Stimulated activated CD4-positive, alpha-beta T cell treated with anti-CD3 and anti-CD28 coated beads, TNF-alpha, amount 100 ng/mL, for 48 hours (primary cell): Measurements from ENCODE around the gene INHBB.
"Not testable (repeated sequence)": the region's sequence is repeated elsewhere in the genome, so short reads cannot be mapped to it uniquely, and the experiment has no call there.

ENCODE experiments used
- DNase-seq, 3 donors: peaks; one replicate each; pipeline ENCODE4 v3.0.0-alpha.2; 2020; ENCODE audit warnings: low read depth in 3 of 3

Gene INHBB

DNA sequence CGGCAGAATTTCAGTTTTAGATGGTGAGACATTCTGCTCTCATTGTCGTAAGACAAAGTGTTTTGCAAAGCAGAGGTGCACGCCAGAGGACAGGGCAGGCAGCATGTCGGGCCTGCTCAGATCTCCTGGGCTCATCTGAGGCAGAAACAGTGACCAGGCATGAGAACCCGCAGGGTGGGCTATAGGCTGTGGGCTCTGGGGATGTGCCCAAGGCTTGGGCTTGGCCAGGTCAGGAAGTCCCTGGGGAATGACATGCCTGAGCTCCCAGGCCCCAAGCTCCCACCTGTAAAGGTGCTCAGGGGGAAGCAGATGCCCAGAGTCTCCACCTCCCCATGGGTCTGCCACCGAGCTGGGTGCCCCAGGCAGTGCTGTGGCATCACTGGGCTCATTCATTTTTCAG is 35.3 kb downstream of the INHBB start:
- no peak for DNase-seq

DNA sequence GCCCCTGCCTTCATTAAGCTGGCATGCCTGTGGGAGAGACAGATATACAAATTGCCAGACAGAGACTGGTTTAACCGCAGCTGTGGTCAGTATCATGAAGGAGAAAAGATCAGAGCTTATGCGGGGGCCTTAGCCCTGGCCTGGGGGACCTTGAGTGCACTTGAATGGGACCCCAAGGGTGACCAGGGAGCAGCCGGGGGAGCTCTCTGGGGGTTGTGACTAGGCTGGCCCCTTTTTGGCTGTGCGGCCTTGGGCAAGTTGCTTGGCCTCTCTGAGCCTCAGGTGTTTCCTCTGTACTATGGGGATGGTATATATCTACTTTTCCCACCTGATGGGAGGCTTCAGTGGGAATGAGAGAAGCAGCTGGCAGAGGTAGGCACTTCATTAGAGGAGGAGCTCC is 35.7 kb downstream of the INHBB start:
- no peak for DNase-seq

DNA sequence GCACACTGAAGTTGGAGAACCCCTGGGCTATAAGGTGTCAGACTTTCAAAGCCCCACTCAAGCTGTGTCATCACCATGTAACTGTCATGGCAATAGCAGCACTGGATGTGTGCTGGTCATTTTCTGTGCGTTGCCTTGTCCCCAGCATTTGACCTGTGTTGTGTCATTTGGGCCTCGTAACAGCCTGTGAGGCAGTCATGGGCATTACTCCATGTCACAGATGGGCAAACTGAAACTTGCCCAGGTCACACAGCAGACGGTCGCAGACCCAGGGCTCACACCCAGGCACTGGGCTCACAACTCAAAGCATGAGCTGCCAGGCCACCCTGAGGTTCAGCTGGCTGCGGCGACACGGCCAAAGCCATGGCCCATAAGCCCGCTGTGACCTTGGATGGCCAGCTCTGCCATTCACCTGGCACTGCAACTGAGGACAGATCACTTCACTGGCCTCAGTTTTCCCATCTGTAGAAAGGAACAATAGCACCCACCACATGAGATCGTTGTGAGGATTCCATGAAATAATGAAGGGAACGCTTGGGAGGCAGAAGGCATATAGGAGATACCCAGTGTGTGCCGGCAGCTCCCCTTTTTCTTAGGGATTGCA is 36.7 kb downstream of the INHBB start:
- no peak for DNase-seq

DNA sequence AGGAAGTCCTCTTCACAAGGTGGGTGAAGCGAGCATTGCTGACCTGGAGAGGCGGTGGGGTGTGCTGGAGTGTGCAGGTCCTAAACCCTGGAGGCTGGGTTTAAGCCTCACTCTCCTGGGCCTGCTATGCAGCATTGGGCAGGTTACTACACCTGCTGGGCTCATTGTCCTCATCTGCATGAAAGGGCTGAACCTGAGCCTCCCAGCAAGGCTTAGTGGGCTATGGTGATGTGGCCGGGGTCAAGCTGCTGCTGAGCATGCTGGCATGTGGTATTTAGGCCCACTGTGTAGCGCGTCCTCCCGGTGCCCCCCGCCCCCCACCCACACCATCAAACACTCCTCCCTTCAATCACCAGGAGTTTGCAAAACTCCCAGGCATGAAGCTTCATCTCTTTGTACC is 37.3 kb downstream of the INHBB start:
- DNase-seq, result no peak

DNA sequence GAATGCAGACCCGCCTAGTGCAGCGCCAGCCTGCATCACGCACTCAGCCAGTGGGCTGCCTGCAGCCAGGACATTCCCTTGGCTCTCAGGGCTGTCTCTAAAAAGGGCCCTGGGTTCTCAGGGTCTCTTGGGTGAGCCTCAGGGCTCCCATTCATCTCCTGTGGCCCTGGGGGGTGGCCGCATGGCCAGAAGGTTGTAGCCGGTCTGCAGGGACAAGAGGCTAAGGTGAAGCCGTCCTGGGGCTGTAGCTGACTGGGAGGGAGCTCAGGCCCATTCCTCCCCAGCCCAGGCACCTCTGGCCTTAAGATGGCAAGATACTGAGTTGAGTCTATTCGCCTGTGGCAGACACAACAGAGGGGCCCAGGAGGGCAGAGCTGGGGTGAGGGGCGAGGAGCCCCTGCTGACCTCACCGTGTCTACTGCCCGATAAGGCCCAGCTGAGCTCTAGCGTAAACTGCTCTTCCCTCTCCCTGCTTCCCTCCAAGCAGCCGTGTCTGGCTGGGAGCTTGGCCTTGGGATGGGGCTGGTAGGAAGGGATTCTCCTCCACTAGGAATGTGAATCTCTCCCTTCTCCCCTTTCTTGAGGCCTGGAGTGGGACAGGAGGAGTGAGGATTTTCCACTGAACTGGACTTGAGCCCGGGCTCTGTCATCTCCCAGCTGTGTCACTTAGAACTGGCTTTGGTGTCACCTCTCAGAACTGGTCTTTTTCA is 37.9 kb downstream of the INHBB start:
- DNase-seq, result no peak

DNA sequence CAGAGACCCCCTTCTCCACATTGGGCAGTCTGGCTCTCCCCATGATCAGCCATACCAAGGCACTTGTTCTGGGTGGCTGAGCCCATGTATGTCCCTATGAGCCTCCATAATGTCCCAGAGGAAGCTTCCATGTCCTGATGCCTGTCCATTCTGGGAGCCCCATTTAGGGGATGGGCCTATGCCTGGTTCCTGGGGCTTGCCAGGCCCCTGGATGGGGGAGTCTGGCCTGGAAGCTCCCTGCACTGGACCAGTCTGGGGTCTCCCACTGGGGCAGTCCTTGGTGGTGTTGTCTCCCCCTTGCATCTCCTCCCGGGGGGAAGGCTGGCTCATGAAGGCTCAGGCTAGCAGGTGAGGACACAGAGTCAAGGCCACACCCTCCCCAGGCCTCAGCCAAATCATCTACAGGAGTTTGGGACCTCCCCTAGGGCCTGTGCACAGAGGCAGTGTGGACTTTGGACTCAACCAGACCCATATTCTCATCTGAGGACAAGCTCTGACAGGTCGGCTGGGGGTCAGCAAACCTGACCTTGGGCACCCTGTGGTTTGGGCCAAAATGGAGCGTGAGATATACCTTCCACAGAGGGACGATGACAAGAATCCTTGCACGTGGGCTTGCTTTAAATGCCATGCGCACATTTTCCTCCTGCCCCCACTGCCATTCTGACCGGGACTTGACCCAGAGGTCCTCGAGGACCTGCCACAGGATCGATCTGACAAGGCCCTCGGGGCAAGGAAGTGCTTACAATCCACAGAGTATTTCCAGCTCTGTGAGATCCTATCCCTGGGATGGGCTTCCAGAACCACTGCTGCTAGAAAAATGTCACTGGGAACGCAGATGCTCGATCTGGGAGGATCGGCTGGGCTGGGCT is 38.8 kb downstream of the INHBB start:
- no peak for DNase-seq

DNA sequence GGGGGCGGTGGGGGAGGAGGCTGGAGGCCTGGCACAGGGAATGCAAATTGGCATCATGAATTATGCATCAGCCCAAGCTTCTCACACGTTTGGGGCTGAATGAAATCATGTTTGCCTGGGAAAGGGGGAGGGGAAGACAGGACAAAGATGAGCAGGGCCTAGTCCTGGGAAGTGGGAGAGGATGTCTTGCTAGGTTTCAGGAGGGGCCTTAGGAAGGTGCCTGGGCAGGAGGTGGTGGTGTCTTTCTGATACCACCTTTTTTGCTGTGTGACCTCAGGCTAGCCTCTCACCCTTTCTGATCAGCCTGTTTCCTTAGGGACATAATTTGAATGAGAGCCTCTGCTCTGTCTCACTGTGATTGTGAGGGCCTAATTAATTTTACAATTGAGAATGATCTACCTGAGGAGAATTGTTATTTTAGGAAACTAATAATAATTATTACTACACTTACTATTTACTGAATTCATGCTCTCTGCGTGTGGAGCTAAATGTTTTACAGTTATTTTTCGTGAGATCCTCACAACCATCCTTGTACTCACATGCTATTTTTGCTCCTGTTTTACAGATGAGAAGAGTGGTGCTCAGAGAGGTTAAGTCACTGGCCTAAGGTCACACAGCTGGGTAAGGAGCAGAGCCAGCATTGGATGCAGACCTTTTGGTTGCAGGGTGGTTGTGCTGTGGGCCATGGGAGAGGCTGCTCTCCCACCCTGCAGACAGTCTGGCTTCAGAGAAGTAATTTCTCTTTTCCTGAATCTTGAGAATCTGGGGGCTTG is 39.6 kb downstream of the INHBB start:
- DNase-seq, result no peak

DNA sequence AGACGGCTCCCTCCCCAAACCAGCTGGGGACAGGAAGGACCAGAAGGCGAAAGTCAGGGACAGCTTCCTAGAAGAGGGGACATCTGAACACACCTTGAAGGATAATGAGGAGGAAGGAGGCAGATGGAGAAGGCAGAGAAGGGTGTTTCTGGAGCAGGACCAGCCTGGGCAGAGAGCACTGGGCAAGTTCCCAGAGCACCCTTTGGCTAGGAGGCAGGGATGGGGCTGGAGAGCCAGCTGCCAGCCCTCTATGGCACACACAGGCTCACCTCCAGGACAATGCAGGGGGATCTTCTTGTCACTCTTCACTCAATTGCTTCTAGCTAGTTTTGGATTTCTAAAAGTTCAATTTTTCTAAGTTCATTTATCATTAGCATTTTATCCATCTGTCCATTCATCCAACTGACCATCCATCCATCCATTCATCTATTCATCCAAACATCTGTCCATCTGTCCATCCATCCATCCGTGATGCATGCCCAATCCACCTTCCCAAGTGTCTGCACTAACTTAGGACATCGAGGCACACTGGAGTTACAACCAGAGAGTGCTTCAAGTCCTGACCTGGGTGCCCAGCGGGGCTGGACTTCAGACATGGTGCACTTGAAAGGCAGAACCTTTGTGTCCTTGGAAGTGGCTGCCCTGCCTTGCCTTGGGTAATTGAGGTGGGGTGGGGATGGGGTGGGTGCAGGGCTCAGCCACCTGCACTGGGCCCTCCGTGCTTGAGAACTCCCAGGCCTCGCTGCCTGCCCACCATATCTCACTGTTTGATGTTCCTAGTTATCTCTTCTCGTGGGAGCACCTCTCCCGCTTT is 42.5 kb downstream of the INHBB start:
- DNase-seq, result no peak

DNA sequence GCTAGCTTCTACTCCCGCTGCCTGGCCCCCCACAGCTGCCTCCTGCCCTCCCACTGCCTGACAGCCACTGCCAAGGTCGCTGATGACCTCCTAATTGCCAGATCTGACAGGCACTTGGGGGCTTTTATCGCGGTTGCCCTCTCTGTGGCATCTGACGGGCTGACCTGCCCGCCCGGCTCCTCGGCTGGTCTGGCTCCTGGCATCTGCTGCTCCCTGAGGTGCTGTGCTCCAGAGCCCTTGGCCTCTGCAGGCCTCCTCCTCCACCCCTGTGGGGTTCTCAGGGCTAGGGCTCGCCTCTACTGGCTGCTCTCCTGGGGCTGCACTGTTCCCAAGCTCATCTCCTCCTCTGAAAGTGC is 43.1 kb downstream of the INHBB start:
- no peak for DNase-seq

DNA sequence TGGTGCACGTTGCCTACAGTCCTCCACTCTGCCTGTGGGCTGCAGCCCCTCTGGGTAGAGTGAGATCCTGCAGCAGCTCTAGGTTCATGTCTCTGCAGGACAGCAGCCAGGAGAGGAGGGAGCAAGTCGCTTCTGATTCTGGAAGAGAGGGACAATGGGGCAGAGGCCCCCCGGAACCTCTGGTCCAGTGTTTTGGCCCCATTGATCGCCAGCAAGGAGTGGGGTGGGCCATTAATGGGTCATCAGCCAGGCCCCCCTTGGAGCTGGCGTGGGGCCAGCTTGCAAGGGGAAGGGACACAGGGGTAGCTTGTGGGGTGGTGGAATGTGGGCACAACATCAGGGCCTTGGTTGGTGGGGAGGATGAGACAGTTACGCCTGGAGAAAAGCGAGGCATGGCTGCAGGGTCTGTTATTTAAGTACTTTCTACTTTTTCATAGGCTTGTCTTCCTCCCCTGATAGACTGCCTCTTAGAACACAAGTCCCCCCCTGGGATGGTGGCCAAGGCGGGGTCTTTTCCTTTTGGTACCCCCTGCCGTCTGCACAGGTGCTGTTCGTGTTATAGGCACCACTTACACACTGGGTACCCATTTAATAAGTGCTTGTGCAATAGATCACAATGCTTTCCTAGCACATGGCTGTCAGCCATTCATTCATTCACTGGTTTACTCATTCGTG is 44.6 kb downstream of the INHBB start:
- DNase-seq, result no peak

DNA sequence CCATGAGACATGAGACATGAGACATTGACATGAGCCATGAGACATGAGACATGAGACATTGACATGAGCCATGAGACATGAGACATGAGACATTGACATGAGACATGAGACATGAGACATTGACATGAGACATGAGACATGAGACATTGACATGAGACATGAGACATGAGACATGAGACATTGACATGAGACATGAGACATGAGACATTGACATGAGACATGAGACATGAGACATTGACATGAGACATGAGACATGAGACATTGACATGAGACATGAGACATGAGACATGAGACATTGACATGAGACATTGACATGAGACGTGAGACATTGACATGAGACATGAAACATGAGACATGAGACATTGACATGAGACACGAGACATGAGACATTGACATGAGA is 45.4 kb downstream of the INHBB start:
- DNase-seq, result not testable (repeated sequence)

DNA sequence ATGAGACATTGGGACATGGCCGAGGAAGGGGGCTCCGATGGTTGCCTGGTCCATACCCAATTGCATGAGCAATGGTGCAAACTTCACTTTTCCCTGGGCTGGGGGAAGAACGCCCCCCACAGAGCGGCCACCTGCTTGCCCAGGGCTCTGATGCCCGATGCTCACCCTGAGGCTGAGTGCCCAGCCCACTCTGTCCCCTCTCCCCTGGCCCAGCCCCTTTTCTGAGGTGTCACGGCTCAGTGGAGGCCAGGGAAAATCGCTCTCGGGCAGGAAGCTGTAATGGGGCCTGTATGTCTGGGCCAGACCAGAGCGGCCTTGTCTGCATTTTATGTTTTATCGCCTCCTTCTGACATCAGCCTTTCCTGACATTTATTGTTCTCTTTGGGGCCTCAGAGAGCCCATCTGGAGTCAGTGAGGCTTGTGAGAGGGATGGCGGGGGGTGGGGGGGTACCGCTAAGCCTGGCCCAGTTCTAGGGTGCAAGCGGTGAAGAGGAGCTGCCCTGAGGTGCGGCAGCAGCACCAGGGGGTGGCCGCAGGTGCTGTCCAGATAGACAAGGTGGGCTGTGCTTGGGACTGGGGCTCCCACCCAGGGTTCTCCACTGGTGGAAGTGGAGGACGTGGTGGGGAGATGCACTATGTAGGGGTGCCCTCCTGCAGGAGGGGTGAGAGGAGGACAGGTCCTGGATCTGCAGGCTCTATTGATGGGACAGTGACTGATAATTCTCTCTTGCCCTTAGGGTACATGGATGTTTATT is 46.2 kb downstream of the INHBB start:
- no peak for DNase-seq

DNA sequence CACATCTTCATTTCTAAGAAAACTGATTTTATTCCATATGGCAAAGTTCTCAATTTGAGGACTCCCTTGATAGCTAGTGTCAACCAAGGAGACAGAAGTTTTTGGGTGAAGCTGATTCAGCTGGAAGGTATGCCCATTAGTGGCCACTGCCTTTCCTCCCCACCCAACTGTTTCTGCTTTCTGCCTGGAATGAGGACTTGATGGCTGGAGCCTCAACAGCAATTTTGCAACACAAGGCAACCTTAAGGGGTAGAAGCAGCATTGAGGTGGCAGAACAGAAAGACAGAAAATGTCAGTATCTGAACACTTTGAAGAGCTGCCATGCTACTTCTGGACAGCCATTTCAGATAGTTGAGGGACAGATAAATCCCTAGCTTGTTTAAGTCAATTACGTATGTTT is 47.0 kb downstream of the INHBB start:
- no peak for DNase-seq

DNA sequence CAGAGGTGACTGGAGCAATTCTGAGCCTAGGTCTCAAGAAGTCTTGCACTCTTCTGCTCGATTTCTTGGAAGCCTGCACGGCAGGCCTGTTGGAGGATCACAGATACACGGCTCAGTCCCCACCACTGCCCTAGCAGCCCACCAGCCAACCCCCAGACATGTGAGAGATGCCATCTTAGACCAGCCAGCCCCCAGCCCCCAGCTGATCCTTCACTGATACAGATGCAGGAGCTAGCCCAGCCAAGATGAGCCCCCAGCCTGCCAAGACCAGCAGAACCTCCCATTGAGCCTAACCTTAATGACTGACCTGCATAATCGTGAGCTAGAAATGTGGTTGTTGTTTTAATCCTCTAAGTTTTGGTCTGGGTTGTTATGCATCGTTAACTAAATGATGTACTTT is 47.5 kb downstream of the INHBB start:
- no peak for DNase-seq

DNA sequence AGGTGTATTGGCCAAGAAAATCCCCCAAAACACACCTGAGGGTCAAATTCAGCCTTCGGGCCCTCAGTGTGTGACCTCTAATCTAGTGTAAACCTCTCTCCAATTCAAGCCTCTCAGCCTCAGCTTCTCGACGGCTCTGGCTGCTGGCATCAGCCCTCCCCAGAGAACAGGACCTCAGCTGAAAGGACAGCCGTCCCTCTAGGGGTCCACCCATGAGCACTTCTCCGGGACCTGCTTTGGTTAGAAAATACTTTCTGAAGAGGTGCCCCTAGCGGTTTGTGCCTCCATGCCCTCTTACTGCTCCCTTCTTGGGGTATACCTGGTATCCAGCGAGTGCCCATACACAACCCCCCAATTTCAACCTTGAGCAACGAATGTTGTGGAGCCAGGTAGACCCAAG is 48.8 kb downstream of the INHBB start:
- no peak for DNase-seq

DNA sequence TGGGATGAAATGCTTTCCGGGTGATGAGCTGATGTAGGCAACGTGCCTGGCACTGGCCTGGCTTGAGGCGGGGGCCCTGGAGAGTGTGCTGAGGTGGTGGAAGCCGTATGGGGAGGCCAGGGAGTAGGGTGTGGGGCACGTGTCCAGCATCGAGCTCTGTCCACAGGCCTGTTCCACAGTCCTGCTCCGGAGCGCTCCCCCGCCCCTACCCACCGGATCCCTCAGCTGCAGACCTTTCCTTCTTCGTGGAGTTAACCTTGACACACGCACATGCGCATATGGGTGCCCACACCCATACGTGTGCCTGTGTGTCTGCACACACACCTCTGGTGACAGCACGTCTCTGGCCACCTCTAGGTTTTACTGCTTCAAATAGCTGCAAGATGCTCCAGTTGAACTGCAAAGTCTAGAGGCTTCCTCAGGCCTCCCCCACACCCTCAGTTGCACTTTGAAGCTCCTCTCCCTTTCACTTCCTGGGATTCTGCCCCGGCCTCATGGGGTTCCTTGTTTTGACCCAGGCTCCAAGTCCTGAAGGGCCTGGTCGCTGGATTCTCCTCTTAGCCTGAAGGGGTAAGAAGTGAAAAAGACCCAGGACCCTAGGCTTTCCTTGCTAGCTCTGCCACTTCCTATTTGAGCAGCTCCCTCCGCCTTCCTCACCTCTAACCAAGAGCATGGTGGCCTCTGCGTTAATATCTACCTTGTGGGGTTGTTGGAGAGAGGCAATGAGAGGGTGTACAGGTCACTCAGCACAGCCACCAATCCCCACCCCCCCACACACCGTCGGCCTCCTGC is 49.5 kb downstream of the INHBB start:
- no peak for DNase-seq

DNA sequence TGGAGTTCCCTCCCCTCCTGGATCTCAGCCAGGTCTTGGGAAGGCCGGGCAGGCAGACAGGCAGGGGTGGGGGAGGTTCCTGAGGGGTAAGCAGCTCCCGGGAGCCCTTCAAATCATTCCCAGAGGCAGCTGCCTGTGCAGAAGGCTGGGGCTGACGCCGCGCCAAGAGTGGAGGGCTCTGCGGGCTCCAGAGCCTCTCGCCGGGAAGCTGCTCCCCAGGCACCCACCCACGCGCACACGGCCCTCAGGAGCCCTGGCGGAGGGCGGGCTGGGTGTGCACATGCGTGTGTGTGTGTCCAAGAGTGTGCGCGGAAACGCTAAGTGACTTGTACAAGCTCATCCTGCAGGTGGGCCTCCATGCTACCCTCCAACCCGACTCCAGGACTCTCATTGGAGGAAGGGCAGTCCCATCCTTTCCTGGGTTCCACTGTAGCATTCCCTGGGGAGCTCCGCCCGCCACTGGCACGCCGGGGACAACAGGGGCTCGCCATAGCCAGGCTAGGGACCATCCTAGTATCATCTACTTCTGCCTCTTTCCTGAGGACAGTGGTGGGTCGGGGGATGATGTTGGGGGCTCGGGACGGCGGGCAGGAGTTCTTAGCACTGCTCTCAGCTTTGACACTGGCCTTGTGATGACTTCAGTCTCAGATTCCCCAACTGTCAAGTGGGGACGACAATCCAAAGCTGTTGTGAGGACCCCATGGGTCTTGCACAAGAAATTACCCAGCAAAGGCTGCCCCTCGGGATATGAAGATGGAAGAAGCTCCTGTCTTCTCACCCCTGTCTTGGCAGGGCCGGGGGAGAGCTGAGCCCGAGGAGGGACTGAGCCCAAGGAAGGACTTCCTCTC is 50.3 kb downstream of the INHBB start:
- DNase-seq, result no peak
